ENCODE data around the gene PKN1. TPM values are rescaled to one million over a fixed set of nuclear protein-coding genes. Genes with fewer than 3 reads are reported as not detected.
A peak's percentile ranks its signal among the peaks of the same experiment; 100 is the strongest.

The PKN1 gene
- total and polyA plus RNA-seq, 9 of the 15 experiments (the other 6 are each of a cell fraction or from before 2014, with no cell fraction given) = 0.30 to 228 (median 77.5) TPM

GRCh38 chr19:14450168-14450874 is 17.2 kb downstream of the PKN1 start (continued):
- peak; percentile 98 for TF ChIP-seq MGA (IDR thresholded peaks at IDR 0.05)
- peak; percentile 97 for TF ChIP-seq E2F6 (IDR thresholded peaks at IDR 0.05; ENCODE audit: borderline replicate concordance in 1 of 2, extremely low read depth in 1 of 2, insufficient read depth in 1 of 2, insufficient read length in 1 of 2, low read depth in 1 of 2, low read length in 1 of 2, poor library complexity in 1 of 2, severe bottlenecking in 1 of 2)
- peak; percentile 15; the same call in 1 of the 2 replicates for TF ChIP-seq CHD2 (IDR thresholded peaks at IDR 0.05; ENCODE audit: low read depth, low read length)
- peak; percentile 94 for TF ChIP-seq ZBTB5 (IDR thresholded peaks at IDR 0.05)
- peak; percentile 59 for TF ChIP-seq NFIC (IDR thresholded peaks at IDR 0.05)
- TF ChIP-seq MYNN (IDR thresholded peaks at IDR 0.05) = no peak
- TF ChIP-seq MYNN (CRISPR knock-in tag; IDR thresholded peaks at IDR 0.05) = no peak
- no peak for TF ChIP-seq GTF2F1 (IDR thresholded peaks at IDR 0.05; ENCODE audit: low read depth, low read length)
- peak; percentile 47; the same call in 1 of the 2 replicates for TF ChIP-seq TFAP4 (CRISPR knock-in tag; IDR thresholded peaks at IDR 0.05; ENCODE audit: borderline replicate concordance)
